H1 (cell line): ENCODE measurements around the gene LGALS12. TPM values are rescaled to one million over a fixed set of nuclear protein-coding genes. Genes with fewer than 3 reads are reported as not detected.

Experiments
- CEBPB ChIP-seq: IDR thresholded peaks from 2 replicates; pipeline ENCODE4 v1.6.1; 2012; ENCODE audit warnings: low read depth, low read length
- CHD2 ChIP-seq: IDR thresholded peaks from 2 replicates; pipeline ENCODE4 v1.6.1; 2012; ENCODE audit warnings: low read length, improper control_type of control experiment
- EGR1 ChIP-seq: IDR thresholded peaks from 2 replicates; pipeline ENCODE4 v1.6.1; 2011; ENCODE audit warnings: low read depth, low read length, borderline replicate concordance
- GTF2F1 ChIP-seq: IDR thresholded peaks from 2 replicates; pipeline ENCODE4 v1.6.1; 2012; ENCODE audit warnings: low read depth, low read length, improper control_type of control experiment, borderline replicate concordance
- MAFK ChIP-seq: IDR thresholded peaks from 2 replicates; pipeline ENCODE4 v1.6.1; 2012; ENCODE audit warnings: low read depth, mild to moderate bottlenecking, improper control_type of control experiment, low read length
- NANOG ChIP-seq: IDR thresholded peaks from 2 replicates; pipeline ENCODE4 v1.6.1; 2011; ENCODE audit warnings: low read length, low read depth, mild to moderate bottlenecking, inconsistent platforms; ENCODE audit not compliant: insufficient read depth, poor library complexity, severe bottlenecking
- NRF1 ChIP-seq: IDR thresholded peaks from 2 replicates; pipeline ENCODE4 v1.6.1; 2011; ENCODE audit warnings: mild to moderate bottlenecking, low read depth, low read length, improper control_type of control experiment
- POLR2AphosphoS5 ChIP-seq: IDR thresholded peaks from 2 replicates; pipeline ENCODE4 v1.6.1; 2011; ENCODE audit warnings: low read depth, low read length
- RBBP5 ChIP-seq: IDR thresholded peaks from 2 replicates; pipeline ENCODE4 v1.7.1; 2012; ENCODE audit warnings: low read depth, mild to moderate bottlenecking, inconsistent platforms, low read length, moderate library complexity, borderline replicate concordance
- SIN3A ChIP-seq, 2 experiments: IDR thresholded peaks in 1 of 2; conservative IDR thresholded peaks in 1 of 2; 2 replicates each; pipeline ENCODE4 v1.6.1; 2011 to 2012; ENCODE audit warnings: low read length in 2 of 2, improper control_type of control experiment in 1 of 2, low read depth in 1 of 2, mild to moderate bottlenecking in 1 of 2
- SP2 ChIP-seq: IDR thresholded peaks from 2 replicates; pipeline ENCODE4 v1.6.1; 2012; ENCODE audit warnings: mild to moderate bottlenecking, low read length, inconsistent platforms
- polyA plus RNA-seq, 7 experiments: library from polyadenylated mRNA; depleted of rRNA in 3 of 7; stranded (reverse) in 5 of 7; unstranded in 2 of 7; fragments of >200 nt in 5 of 7; fragments of 200-250 nt in 2 of 7; gene quantifications; 1 replicate in 5 of 7; 2 replicates in 1 of 7; 4 replicates in 1 of 7; pipeline versions ENCODE4 v1.2.1 to v1.2.3, GENCODE V29; 2011 to 2013; ENCODE audit warnings: missing spikeins in 2 of 7, mixed read lengths in 2 of 7
- total RNA-seq: library from RNA; stranded (reverse); fragmentation: NEBNext Ultra II Directional; extraction: Animal tissue kit (Norgen Biotek cat#: 25700); gene quantifications from 2 replicates; pipeline ENCODE4 v1.2.1, GENCODE V29; 2021

LGALS12 gene
- total and polyA plus RNA-seq, 2 of the 8 experiments (the other 6 are each of a cell fraction or from before 2014, with no cell fraction given), result 1.6 to 2.9 TPM

DNA sequence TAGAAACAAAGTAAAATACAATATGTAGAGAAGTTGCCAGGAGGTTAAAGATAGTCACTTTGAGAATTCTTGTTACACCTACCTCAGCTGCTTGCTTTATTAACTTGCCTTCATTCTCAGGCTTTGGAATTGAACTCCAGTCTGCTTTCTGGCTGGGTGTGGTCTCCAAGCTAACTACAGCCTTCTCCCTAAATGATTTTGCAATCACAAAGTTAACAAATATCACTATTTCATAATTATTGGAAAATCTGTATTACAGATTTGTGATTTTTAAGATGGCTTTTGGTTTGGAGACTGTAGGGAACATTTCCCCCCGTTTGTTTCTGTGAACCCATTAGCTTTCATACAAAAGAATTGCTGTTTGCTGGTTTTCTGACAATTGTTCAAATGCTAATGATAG, 17.1 kb upstream of the LGALS12 start (continued):
- TF ChIP-seq RBBP5 (no peak), SP2 (no peak), SIN3A (conservative IDR thresholded peaks at IDR 0.05 in 1 of 2, IDR thresholded peaks at IDR 0.05 in 1 of 2; ENCODE audit: low read depth in 1 of 2, low read length in 2 of 2) (no peak), POLR2AphosphoS5 (no peak), MAFK (no peak), CEBPB (no peak), NANOG (no peak), CHD2 (no peak), EGR1 (no peak), GTF2F1 (no peak), NRF1 (no peak)
- TF ChIP-seq, all 59 proteins: peak for 0
